ENCODE data around the gene IRF2BP2.
"Not testable (repeated sequence)": the region's sequence is repeated elsewhere in the genome, so short reads cannot be mapped to it uniquely, and the experiment has no call there.

The IRF2BP2 gene

GRCh38 chr1:234610061-234610665, at the start of gene IRF2BP2:
Gene IRF2BP2 (minus strand): TSS chr1:234610178. CDS start chr1:234609494, 684 bp downstream.
- no peak for DNase-seq

GRCh38 chr1:234659538-234659937, 49.6 kb upstream of the IRF2BP2 start:
- DNase-seq = no peak

GRCh38 chr1:234658138-234658537, 48.2 kb upstream of the IRF2BP2 start:
- DNase-seq = no peak

- no peak for DNase-seq
These were observed 47.1 kb upstream of the IRF2BP2 start for GRCh38 chr1:234656944-234657654.

- no peak for DNase-seq
These were observed 46.3 kb upstream of the IRF2BP2 start for GRCh38 chr1:234656070-234656895.

GRCh38 chr1:234655328-234656069, 45.5 kb upstream of the IRF2BP2 start:
- DNase-seq = no peak

GRCh38 chr1:234654002-234654733, 44.2 kb upstream of the IRF2BP2 start:
- DNase-seq = no peak

GRCh38 chr1:234649432-234650081, 39.6 kb upstream of the IRF2BP2 start:
- DNase-seq = no peak

- no peak for DNase-seq
These were observed 37.8 kb upstream of the IRF2BP2 start for GRCh38 chr1:234647758-234648157.

- DNase-seq = peak; percentile 59
These were observed 37.3 kb upstream of the IRF2BP2 start for GRCh38 chr1:234647245-234647644.

GRCh38 chr1:234645964-234646363, 36.0 kb upstream of the IRF2BP2 start:
- no peak for DNase-seq

GRCh38 chr1:234645474-234645953, 35.5 kb upstream of the IRF2BP2 start:
- DNase-seq = no peak

GRCh38 chr1:234644928-234645327, 35.0 kb upstream of the IRF2BP2 start:
- no peak for DNase-seq

GRCh38 chr1:234643850-234644134, 33.8 kb upstream of the IRF2BP2 start:
- no peak for DNase-seq

GRCh38 chr1:234643111-234643849, 33.3 kb upstream of the IRF2BP2 start:
- no peak for DNase-seq

- DNase-seq = no peak
These were observed 32.5 kb upstream of the IRF2BP2 start for GRCh38 chr1:234642428-234642827.

GRCh38 chr1:234639961-234640360, 30.0 kb upstream of the IRF2BP2 start:
- no peak for DNase-seq

GRCh38 chr1:234638832-234639799, 29.1 kb upstream of the IRF2BP2 start:
- no peak for DNase-seq

GRCh38 chr1:234634922-234635321, 24.9 kb upstream of the IRF2BP2 start:
- not testable (repeated sequence) for DNase-seq

GRCh38 chr1:234634387-234634786, 24.4 kb upstream of the IRF2BP2 start:
- DNase-seq = no peak

Measured in NCI-H2029 treated with DMSO at 0.1 percent for 48 hours (cell line).